Ishikawa (cell line): Measurements from ENCODE around the gene ARHGEF7.

Experiments
- CEBPB ChIP-seq: IDR thresholded peaks from 2 replicates; pipeline ENCODE4 v1.6.1; 2012
- CREB1 ChIP-seq: IDR thresholded peaks from 2 replicates; pipeline ENCODE4 v1.6.1; 2012; ENCODE audit warnings: low read depth
- EGR1 ChIP-seq: IDR thresholded peaks from 2 replicates; pipeline ENCODE4 v1.6.1; 2012
- EP300 ChIP-seq: IDR thresholded peaks from 2 replicates; pipeline ENCODE4 v1.6.1; 2012; ENCODE audit warnings: borderline replicate concordance
- FOXM1 ChIP-seq: IDR thresholded peaks from 2 replicates; pipeline ENCODE4 v1.6.1; 2012; ENCODE audit warnings: low read depth, borderline replicate concordance
- NFIC ChIP-seq: IDR thresholded peaks from 2 replicates; pipeline ENCODE4 v1.6.1; 2012
- RAD21 ChIP-seq: IDR thresholded peaks from 2 replicates; pipeline ENCODE4 v1.6.1; 2012; ENCODE audit warnings: low read depth
- TAF1 ChIP-seq: IDR thresholded peaks from 2 replicates; pipeline ENCODE4 v1.6.1; 2012; ENCODE audit warnings: low read depth, mild to moderate bottlenecking
- TCF12 ChIP-seq: IDR thresholded peaks from 2 replicates; pipeline ENCODE4 v1.6.1; 2012; ENCODE audit warnings: low read depth
- TEAD4 ChIP-seq: IDR thresholded peaks from 2 replicates; pipeline ENCODE4 v1.6.1; 2012
- USF1 ChIP-seq: IDR thresholded peaks from 2 replicates; pipeline ENCODE4 v1.6.1; 2012
- YY1 ChIP-seq: IDR thresholded peaks from 2 replicates; pipeline ENCODE4 v1.6.1; 2012; ENCODE audit warnings: low read depth
- ZBTB7A ChIP-seq: IDR thresholded peaks from 2 replicates; pipeline ENCODE4 v1.6.1; 2012; ENCODE audit warnings: low read depth
- TF ChIP-seq, protein P1 (sequence below): IDR thresholded peaks from 2 replicates; pipeline ENCODE4 v1.6.1; 2012; ENCODE audit warnings: low read depth, mild to moderate bottlenecking
- TF ChIP-seq, protein P2 (sequence below): IDR thresholded peaks from 2 replicates; pipeline ENCODE4 v1.6.1; 2012

The ARHGEF7 gene

GRCh38 chr13:111227405-111227804 is 112.3 kb downstream of the ARHGEF7 start:
- TF ChIP-seq, protein P1, sequence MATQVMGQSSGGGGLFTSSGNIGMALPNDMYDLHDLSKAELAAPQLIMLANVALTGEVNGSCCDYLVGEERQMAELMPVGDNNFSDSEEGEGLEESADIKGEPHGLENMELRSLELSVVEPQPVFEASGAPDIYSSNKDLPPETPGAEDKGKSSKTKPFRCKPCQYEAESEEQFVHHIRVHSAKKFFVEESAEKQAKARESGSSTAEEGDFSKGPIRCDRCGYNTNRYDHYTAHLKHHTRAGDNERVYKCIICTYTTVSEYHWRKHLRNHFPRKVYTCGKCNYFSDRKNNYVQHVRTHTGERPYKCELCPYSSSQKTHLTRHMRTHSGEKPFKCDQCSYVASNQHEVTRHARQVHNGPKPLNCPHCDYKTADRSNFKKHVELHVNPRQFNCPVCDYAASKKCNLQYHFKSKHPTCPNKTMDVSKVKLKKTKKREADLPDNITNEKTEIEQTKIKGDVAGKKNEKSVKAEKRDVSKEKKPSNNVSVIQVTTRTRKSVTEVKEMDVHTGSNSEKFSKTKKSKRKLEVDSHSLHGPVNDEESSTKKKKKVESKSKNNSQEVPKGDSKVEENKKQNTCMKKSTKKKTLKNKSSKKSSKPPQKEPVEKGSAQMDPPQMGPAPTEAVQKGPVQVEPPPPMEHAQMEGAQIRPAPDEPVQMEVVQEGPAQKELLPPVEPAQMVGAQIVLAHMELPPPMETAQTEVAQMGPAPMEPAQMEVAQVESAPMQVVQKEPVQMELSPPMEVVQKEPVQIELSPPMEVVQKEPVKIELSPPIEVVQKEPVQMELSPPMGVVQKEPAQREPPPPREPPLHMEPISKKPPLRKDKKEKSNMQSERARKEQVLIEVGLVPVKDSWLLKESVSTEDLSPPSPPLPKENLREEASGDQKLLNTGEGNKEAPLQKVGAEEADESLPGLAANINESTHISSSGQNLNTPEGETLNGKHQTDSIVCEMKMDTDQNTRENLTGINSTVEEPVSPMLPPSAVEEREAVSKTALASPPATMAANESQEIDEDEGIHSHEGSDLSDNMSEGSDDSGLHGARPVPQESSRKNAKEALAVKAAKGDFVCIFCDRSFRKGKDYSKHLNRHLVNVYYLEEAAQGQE = no peak
- TF ChIP-seq CREB1 (no peak), CEBPB (no peak), ZBTB7A (no peak), NFIC (no peak)

- TF ChIP-seq, protein P2, sequence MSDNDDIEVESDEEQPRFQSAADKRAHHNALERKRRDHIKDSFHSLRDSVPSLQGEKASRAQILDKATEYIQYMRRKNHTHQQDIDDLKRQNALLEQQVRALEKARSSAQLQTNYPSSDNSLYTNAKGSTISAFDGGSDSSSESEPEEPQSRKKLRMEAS = no peak
- no peak for TF ChIP-seq NFIC
- TF ChIP-seq CREB1 = no peak
- no peak for TF ChIP-seq RAD21
- no peak for TF ChIP-seq TCF12
Measured at GRCh38 chr13:111228262-111229144, 113.4 kb downstream of the ARHGEF7 start.

GRCh38 chr13:111230385-111230930 is 115.3 kb downstream of the ARHGEF7 start:
- no peak for TF ChIP-seq CEBPB
- TF ChIP-seq RAD21 = no peak
- no peak for TF ChIP-seq ZBTB7A
- no peak for TF ChIP-seq NFIC
- TF ChIP-seq TCF12 = no peak
- TF ChIP-seq TEAD4 = no peak
- TF ChIP-seq, protein P1 = no peak
- TF ChIP-seq, protein P2 = no peak
- TF ChIP-seq FOXM1 = no peak
- TF ChIP-seq USF1 = no peak
- no peak for TF ChIP-seq TAF1
- no peak for TF ChIP-seq EP300
- no peak for TF ChIP-seq CREB1
- TF ChIP-seq EGR1 = no peak
- no peak for TF ChIP-seq YY1

DNA sequence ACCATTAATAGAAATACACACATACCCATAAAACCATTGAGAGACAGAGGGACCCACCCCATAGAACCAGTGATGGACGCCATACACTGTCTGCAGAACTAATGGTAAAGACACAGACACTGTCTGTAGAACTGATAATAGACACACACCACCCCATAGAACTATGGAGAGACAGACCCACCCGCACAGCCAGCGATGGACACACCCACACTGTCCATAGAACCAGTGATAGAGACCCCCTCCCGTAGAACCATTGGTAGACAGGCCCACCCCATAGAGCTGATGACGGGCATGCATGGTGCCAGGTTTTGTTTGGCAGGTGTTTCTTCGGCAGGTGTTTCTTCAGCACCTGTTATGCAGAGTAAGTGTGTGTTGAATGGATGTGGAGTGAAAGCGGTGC is 117.1 kb downstream of the ARHGEF7 start:
- TF ChIP-seq TAF1 (no peak), EGR1 (no peak), YY1 (no peak), USF1 (no peak)
- TF ChIP-seq, protein P2 = no peak

DNA sequence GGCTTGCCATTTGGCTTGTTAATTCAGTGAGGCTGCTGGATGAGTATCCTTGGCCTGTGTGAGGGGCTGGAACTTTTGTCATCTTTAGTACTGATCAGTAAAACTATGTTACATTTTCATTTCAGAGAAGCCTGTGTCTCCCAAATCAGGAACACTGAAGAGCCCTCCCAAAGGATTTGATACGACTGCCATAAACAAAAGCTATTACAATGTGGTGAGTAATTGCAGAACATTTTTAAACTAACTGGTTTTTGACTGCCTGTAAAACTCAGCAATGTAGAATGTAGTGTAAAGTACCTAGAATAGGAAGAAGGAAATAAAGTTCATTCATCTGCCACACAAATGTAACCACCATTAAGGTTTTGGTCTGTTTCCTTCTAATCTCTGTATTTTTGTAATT is 118.0 kb downstream of the ARHGEF7 start:
- TF ChIP-seq TCF12 (no peak), CEBPB (no peak), ZBTB7A (no peak), TEAD4 (no peak), FOXM1 (no peak), NFIC (no peak), RAD21 (no peak), CREB1 (no peak), YY1 (no peak)
- TF ChIP-seq, protein P1 = no peak
- TF ChIP-seq, protein P2 = no peak
